ENCODE measurements around the gene GALNT9.

Gene GALNT9

DNA sequence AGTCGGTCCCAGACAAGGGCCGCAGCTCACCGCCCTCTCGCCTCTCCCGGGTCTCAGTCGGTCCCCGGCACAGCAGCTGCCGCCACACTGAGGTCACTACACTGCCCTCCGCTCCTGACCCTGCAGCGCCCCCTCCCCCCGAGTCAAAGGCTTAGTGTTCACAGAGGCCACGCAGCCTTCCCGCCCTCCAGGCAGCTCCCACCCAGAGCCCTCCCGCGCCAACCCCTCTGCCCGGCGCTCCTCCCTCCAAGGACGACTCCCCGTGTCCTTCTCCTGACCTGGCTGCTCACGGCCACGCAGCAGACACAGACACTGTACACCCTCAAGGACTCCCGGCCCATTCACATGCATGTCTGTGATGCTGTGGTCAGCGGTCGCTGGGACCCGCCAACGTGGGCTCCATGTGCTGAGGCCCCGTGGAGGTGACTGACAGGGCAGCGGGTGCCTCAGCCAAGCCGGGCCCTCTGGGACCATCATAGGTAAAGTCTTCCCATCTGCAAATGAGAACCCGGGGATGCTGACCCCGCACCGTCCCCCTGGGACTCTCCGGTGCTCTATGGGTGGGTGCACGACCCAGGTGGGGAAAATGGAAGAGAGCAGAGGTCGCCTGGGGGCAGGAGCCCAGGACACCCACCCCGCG lies 16.3 kb upstream of the GALNT9 start:
- DNase-seq (ENCODE audit: low spot score): no peak
- TF ChIP-seq CTCF (IDR thresholded peaks at IDR 0.05; ENCODE audit: extremely low read depth, missing control alignments): no peak

- no peak for TF ChIP-seq CTCF (IDR thresholded peaks at IDR 0.05; ENCODE audit: extremely low read depth, missing control alignments)
- DNase-seq (ENCODE audit: low spot score): no peak
Observed at GRCh38 chr12:132345126-132345525, 15.7 kb upstream of the GALNT9 start.

- TF ChIP-seq CTCF (IDR thresholded peaks at IDR 0.05; ENCODE audit: extremely low read depth, missing control alignments): no peak
- DNase-seq (ENCODE audit: low spot score): no peak
Observed at GRCh38 chr12:132344601-132345000, 15.2 kb upstream of the GALNT9 start.

DNA sequence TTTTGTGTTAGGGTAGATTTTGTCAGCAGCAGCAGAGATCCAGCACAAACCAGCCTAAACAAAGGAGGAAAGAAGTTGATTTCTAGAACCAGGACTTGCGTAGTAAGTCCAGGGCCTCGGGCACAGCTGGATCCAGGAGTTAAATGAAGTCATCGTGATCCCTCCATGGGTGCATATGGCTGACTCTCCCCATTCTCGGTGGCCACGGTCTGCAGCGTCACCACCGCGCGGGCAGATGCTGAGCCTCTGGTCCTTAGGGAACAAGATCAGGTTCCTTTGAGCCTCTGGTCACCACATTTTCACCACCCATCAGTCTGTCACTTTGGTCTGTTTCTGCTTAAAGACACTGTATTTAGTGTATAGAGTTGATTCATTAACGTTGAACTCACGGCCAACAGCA lies 14.8 kb upstream of the GALNT9 start:
- DNase-seq (ENCODE audit: low spot score): no peak
- TF ChIP-seq CTCF (IDR thresholded peaks at IDR 0.05; ENCODE audit: extremely low read depth, missing control alignments): no peak

GRCh38 chr12:132343294-132344004 lies 14.1 kb upstream of the GALNT9 start:
- no peak for DNase-seq (ENCODE audit: low spot score)
- no peak for TF ChIP-seq CTCF (IDR thresholded peaks at IDR 0.05; ENCODE audit: extremely low read depth, missing control alignments)

- no peak for DNase-seq (ENCODE audit: low spot score)
- TF ChIP-seq CTCF (IDR thresholded peaks at IDR 0.05; ENCODE audit: extremely low read depth, missing control alignments): no peak
Observed at GRCh38 chr12:132342251-132343227, 13.2 kb upstream of the GALNT9 start.

Data from GM20000 (cell line).